Measurements from ENCODE around the gene DPYSL4. TPM values are rescaled to one million over a fixed set of nuclear protein-coding genes. Genes with fewer than 3 reads are reported as not detected.

Gene DPYSL4
- total and polyA plus RNA-seq, 12 donors, result 2.4 to 78.9 (median 30.6) TPM

DNA sequence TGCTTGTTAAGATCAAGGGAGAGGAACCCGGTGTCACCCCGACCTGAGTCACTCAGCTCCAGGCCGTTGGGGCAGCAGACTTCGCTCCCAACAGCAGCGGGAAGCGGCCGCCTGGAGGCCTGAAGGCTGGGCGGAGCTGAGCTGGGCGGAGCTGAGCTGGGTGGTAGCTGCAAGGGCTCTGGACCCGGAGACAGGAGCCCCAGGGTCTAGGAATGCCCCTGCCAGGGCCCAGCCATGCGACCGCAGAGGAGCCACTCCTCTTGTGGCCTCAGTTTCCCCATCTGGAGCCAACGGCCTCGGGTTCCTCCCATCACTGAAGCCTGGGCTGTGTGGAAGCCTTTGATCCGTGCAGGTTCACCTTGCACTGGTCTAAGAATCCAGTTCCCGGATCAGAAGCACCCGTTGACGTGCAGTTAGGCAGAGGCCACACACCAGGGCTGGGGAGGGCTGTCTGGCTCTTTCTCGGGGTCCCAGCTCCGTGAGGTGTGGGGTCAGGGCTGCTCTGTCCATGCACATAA, 21.9 kb upstream of the DPYSL4 start:
- DNase-seq, result peak in 1 of 2 donors; percentile 10
- TF ChIP-seq, protein P1, sequence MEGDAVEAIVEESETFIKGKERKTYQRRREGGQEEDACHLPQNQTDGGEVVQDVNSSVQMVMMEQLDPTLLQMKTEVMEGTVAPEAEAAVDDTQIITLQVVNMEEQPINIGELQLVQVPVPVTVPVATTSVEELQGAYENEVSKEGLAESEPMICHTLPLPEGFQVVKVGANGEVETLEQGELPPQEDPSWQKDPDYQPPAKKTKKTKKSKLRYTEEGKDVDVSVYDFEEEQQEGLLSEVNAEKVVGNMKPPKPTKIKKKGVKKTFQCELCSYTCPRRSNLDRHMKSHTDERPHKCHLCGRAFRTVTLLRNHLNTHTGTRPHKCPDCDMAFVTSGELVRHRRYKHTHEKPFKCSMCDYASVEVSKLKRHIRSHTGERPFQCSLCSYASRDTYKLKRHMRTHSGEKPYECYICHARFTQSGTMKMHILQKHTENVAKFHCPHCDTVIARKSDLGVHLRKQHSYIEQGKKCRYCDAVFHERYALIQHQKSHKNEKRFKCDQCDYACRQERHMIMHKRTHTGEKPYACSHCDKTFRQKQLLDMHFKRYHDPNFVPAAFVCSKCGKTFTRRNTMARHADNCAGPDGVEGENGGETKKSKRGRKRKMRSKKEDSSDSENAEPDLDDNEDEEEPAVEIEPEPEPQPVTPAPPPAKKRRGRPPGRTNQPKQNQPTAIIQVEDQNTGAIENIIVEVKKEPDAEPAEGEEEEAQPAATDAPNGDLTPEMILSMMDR (IDR thresholded peaks at IDR 0.05), result no peak
- peaks cover 0 to 15% (median 0%) of the 10 kb centered on the region in 9 donors for H3K36me3 ChIP-seq
- no peak overlapping the region for H3K27ac ChIP-seq
- H3K4me3 ChIP-seq, result no peak overlapping the region
- no peak for ATAC-seq
- H3K9me3 ChIP-seq, result no peaks in the 10 kb centered on the region
- peaks cover 10 to 24% (median 20%) of the 10 kb centered on the region in 9 donors for H3K4me1 ChIP-seq
- no peaks in the 10 kb centered on the region for H3K27me3 ChIP-seq
- intact Hi-C loops (cut with DNase I), result no loop called here
- whole genome bisulfite sequencing, 2 donors, result 61 to 67% methylated on average over 20 of the region's 20 CpGs

- no peaks in the 10 kb centered on the region for H3K27me3 ChIP-seq
Measured at GRCh38 chr10:132165416-132165980, 21.2 kb upstream of the DPYSL4 start.

GRCh38 chr10:132166216-132166950, 20.4 kb upstream of the DPYSL4 start:
- 90 to 92% methylated on average over 23 of the region's 23 CpGs for WGBS, 2 donors
- peaks cover 0 to 25% (median 0%) of the 10 kb centered on the region in 9 donors for H3K36me3 ChIP-seq
- H3K27me3 ChIP-seq, result no peaks in the 10 kb centered on the region
- TF ChIP-seq, protein P1 (IDR thresholded peaks at IDR 0.05), result no peak
- ATAC-seq (no peak), DNase-seq (no peak)
- no peaks in the 10 kb centered on the region for H3K9me3 ChIP-seq
- no peak overlapping the region for H3K4me3 ChIP-seq
- peaks cover 10 to 24% (median 20%) of the 10 kb centered on the region in 9 donors for H3K4me1 ChIP-seq
- intact Hi-C loops (cut with DNase I), result no loop called here
- H3K27ac ChIP-seq, result no peak overlapping the region

More at GRCh38 chr10:132165416-132165980, 21.2 kb upstream of the DPYSL4 start:
- DNase-seq (no peak), ATAC-seq (no peak)
- Histone ChIP-seq H3K9me3 (no peaks in the 10 kb centered on the region), H3K4me3 (no peak overlapping the region), H3K27ac (no peak overlapping the region), H3K36me3 (peaks cover 0 to 22% (median 0%) of the 10 kb centered on the region in 9 donors), H3K4me1 (peaks cover 10 to 24% (median 20%) of the 10 kb centered on the region in 9 donors)
- TF ChIP-seq, protein P1 (IDR thresholded peaks at IDR 0.05), result no peak
- intact Hi-C loops (cut with DNase I), result no loop called here
- WGBS, 2 donors, result 89 to 90% methylated on average over 21 of the region's 21 CpGs

GRCh38 chr10:132167041-132167674, 19.6 kb upstream of the DPYSL4 start:
- Histone ChIP-seq H3K27me3 (no peaks in the 10 kb centered on the region), H3K9me3 (no peaks in the 10 kb centered on the region), H3K4me3 (no peak overlapping the region), H3K4me1 (peaks cover 10 to 19% (median 17%) of the 10 kb centered on the region in 9 donors), H3K27ac (no peak overlapping the region), H3K36me3 (peaks cover 0 to 25% (median 0%) of the 10 kb centered on the region in 9 donors)
- ATAC-seq (no peak), DNase-seq (no peak)
- 92% methylated on average over 22 of the region's 22 CpGs for WGBS, 2 donors
- TF ChIP-seq, protein P1 (IDR thresholded peaks at IDR 0.05), result no peak
- intact Hi-C loops (cut with DNase I), result no loop called here
